H1 (cell line): ENCODE measurements around the gene MECR. TPM values are rescaled to one million over a fixed set of nuclear protein-coding genes. Genes with fewer than 3 reads are reported as not detected.

ENCODE experiments used
- CTCF ChIA-PET: fragments of 300-600 bp; sonication (Branson Sonifier 250); formaldehyde crosslinking; loops from one replicate; lab custom pipeline; 2021; ENCODE audit not compliant: partially characterized antibody; lab: Charles Lee
- POLR2A ChIA-PET: fragments of 300-600 bp; sonication (Branson Sonifier 250); formaldehyde crosslinking; loops from one replicate; lab custom pipeline; 2021; ENCODE audit warnings: inconsistent platforms; ENCODE audit not compliant: partially characterized antibody; lab: Charles Lee
- DNase-seq, 2 experiments: peaks; one replicate each; pipeline versions ENCODE4 v3.0.0 to v3.0.0-alpha.2; 2010 to 2022; ENCODE audit warnings: low spot score in 2 of 2, low read depth in 1 of 2, mixed read lengths in 1 of 2
- FAIRE-seq: peaks from 2 replicates; lab custom pipeline; 2011; peaks lifted over from hg19 to GRCh38; lab: Jason Lieb, UNC
- H2AFZ ChIP-seq: 2 replicates; pipeline ENCODE4 v1.8.1; 2012; ENCODE audit warnings: low read length, inconsistent platforms
- H2AK5ac ChIP-seq: 2 replicates; pipeline ENCODE4 v1.6.1; 2013; ENCODE audit warnings: low read depth, low read length
- H2BK120ac ChIP-seq: replicated peaks from 2 replicates; pipeline ENCODE3; 2013; ENCODE audit warnings: low read depth, low read length, inconsistent platforms
- H2BK12ac ChIP-seq: 2 replicates; pipeline ENCODE4 v1.6.1; 2013; ENCODE audit warnings: low read depth, low read length
- H2BK15ac ChIP-seq: 2 replicates; pipeline ENCODE4 v1.6.1; 2013; ENCODE audit warnings: low read length
- H2BK20ac ChIP-seq: 2 replicates; pipeline ENCODE4 v1.6.1; 2013; ENCODE audit warnings: low read length
- H2BK5ac ChIP-seq: 2 replicates; pipeline ENCODE4 v1.6.1; 2013; ENCODE audit warnings: low read depth, low read length
- H3K14ac ChIP-seq: 2 replicates; pipeline ENCODE4 v1.6.1; 2013; ENCODE audit warnings: inconsistent platforms; ENCODE audit not compliant: insufficient read length
- H3K18ac ChIP-seq: 2 replicates; pipeline ENCODE4 v1.6.1; 2013; ENCODE audit warnings: low read length; ENCODE audit errors: extremely low read depth
- H3K23ac ChIP-seq: 2 replicates; pipeline ENCODE4 v1.6.1; 2013; ENCODE audit warnings: inconsistent platforms; ENCODE audit not compliant: insufficient read length
- H3K23me2 ChIP-seq: 2 replicates; pipeline ENCODE4 v1.6.1; 2013; ENCODE audit warnings: low read depth, low read length
- H3K27ac ChIP-seq: 2 replicates; pipeline ENCODE4 v1.6.1; 2011; ENCODE audit warnings: low read depth, low read length, inconsistent platforms
- H3K27me3 ChIP-seq, 4 experiments: replicated peaks in 1 of 4; 1 replicate in 1 of 4; 2 replicates in 3 of 4; pipeline versions ENCODE4 v1.6.1 to v1.8.1; 2011 to 2013; ENCODE audit warnings: low read length in 3 of 4, mild to moderate bottlenecking in 3 of 4, inconsistent platforms in 2 of 4, mixed read lengths in 2 of 4, moderate library complexity in 1 of 4; ENCODE audit not compliant: control insufficient read depth in 3 of 4, insufficient read depth in 3 of 4; ENCODE audit errors: extremely low read depth in 1 of 4
- H3K36me3 ChIP-seq, 4 experiments: 2 replicates each; pipeline versions ENCODE4 v1.6.1 to v1.8.1; 2011 to 2013; ENCODE audit warnings: mild to moderate bottlenecking in 4 of 4, low read length in 3 of 4, moderate library complexity in 2 of 4, control low read depth in 1 of 4, inconsistent platforms in 1 of 4; ENCODE audit not compliant: insufficient read depth in 4 of 4, control insufficient read depth in 2 of 4
- H3K4ac ChIP-seq: replicated peaks from 2 replicates; pipeline ENCODE3; 2013; ENCODE audit warnings: low read length, low read depth, mixed read lengths, inconsistent platforms; ENCODE audit not compliant: insufficient read length
- H3K4me1 ChIP-seq, 4 experiments: replicated peaks in 1 of 4; 1 replicate in 1 of 4; 2 replicates in 3 of 4; pipeline versions ENCODE4 v1.6.1 to v1.8.1; 2011 to 2013; ENCODE audit warnings: low read length in 3 of 4, inconsistent platforms in 2 of 4, mixed read lengths in 1 of 4; ENCODE audit not compliant: insufficient read depth in 4 of 4, control insufficient read depth in 3 of 4
- H3K4me2 ChIP-seq, 2 experiments: 2 replicates each; pipeline versions ENCODE4 v1.6.1 to v1.8.1; 2011 to 2013; ENCODE audit warnings: low read depth in 2 of 2, low read length in 2 of 2, control low read depth in 1 of 2, inconsistent platforms in 1 of 2, mild to moderate bottlenecking in 1 of 2; ENCODE audit not compliant: insufficient read depth in 1 of 2
- H3K4me3 ChIP-seq, 4 experiments: fragments of 200-600, 300-600 bp in 1 of 4; sonication (generic), shearing (Covaris generic), sonication (Bioruptor Twin) in 1 of 4; 2 replicates each; pipeline versions ENCODE4 v1.5.1 to v1.8.1; 2011 to 2016; ENCODE audit warnings: low read length in 4 of 4, low read depth in 3 of 4, control low read depth in 2 of 4, inconsistent platforms in 2 of 4, mild to moderate bottlenecking in 2 of 4, mixed read lengths in 1 of 4, moderate library complexity in 1 of 4; ENCODE audit not compliant: insufficient read depth in 2 of 4; ENCODE audit errors: extremely low read depth in 1 of 4
- H3K56ac ChIP-seq: replicated peaks from 2 replicates; pipeline ENCODE3; 2013; ENCODE audit warnings: low read depth, mild to moderate bottlenecking, mixed read lengths, low read length, inconsistent platforms; ENCODE audit not compliant: insufficient read length
- H3K79me1 ChIP-seq: 2 replicates; pipeline ENCODE4 v1.6.1; 2013; ENCODE audit warnings: low read depth, low read length, control low read depth
- H3K79me2 ChIP-seq, 2 experiments: 2 replicates each; pipeline versions ENCODE4 v1.6.1 to v1.8.1; 2012 to 2013; ENCODE audit warnings: low read length in 2 of 2, mild to moderate bottlenecking in 2 of 2, inconsistent platforms in 1 of 2; ENCODE audit not compliant: insufficient read depth in 2 of 2, control insufficient read depth in 1 of 2
- H3K9ac ChIP-seq, 4 experiments: replicated peaks in 1 of 4; 1 replicate in 1 of 4; 2 replicates in 3 of 4; pipeline versions ENCODE4 v1.6.1 to v1.8.1; 2011 to 2013; ENCODE audit warnings: low read depth in 3 of 4, low read length in 3 of 4, control low read depth in 2 of 4, mild to moderate bottlenecking in 2 of 4, moderate library complexity in 2 of 4, inconsistent platforms in 1 of 4; ENCODE audit errors: extremely low read depth in 1 of 4
- H3K9me3 ChIP-seq, 2 experiments: 2 replicates each; pipeline versions ENCODE4 v1.6.1 to v1.8.1; 2012 to 2013; ENCODE audit warnings: mild to moderate bottlenecking in 2 of 2, moderate library complexity in 2 of 2, control low read depth in 1 of 2, inconsistent platforms in 1 of 2, low read depth in 1 of 2, low read length in 1 of 2, mixed read lengths in 1 of 2; ENCODE audit not compliant: insufficient read depth in 2 of 2
- H4K20me1 ChIP-seq, 2 experiments: replicated peaks in 1 of 2; 2 replicates each; pipeline versions ENCODE3 to v1.8.1; 2011 to 2013; ENCODE audit warnings: inconsistent platforms in 2 of 2, low read length in 2 of 2, mild to moderate bottlenecking in 1 of 2; ENCODE audit not compliant: insufficient read depth in 2 of 2, control insufficient read depth in 1 of 2
- H4K5ac ChIP-seq: 2 replicates; pipeline ENCODE4 v1.6.1; 2013; ENCODE audit warnings: low read length, low read depth, mixed read lengths, inconsistent platforms; ENCODE audit not compliant: insufficient read length
- H4K8ac ChIP-seq: 2 replicates; pipeline ENCODE4 v1.8.0; 2013; ENCODE audit warnings: mild to moderate bottlenecking, moderate library complexity, low read length, inconsistent platforms; ENCODE audit not compliant: insufficient read depth; ENCODE audit errors: extremely low read depth
- H4K91ac ChIP-seq: replicated peaks from 2 replicates; pipeline ENCODE3; 2013; ENCODE audit warnings: low read length, mixed read lengths, inconsistent platforms; ENCODE audit not compliant: insufficient read length
- ATF2 ChIP-seq: IDR thresholded peaks from 2 replicates; pipeline ENCODE4 v1.6.1; 2012; ENCODE audit warnings: low read length, inconsistent platforms
- CREB1 ChIP-seq: IDR thresholded peaks from 2 replicates; pipeline ENCODE4 v1.6.1; 2012; ENCODE audit warnings: inconsistent platforms
- RAD21 ChIP-seq, 2 experiments: IDR thresholded peaks in 1 of 2; conservative IDR thresholded peaks in 1 of 2; 2 replicates each; pipeline ENCODE4 v1.6.1; 2011; ENCODE audit warnings: low read depth in 2 of 2, low read length in 2 of 2, improper control_type of control experiment in 1 of 2, inconsistent platforms in 1 of 2, mild to moderate bottlenecking in 1 of 2, moderate library complexity in 1 of 2
- RXRA ChIP-seq: IDR thresholded peaks from 2 replicates; pipeline ENCODE4 v1.6.1; 2011; ENCODE audit warnings: low read depth, mild to moderate bottlenecking, low read length, moderate library complexity; ENCODE audit not compliant: insufficient read depth
- TEAD4 ChIP-seq: IDR thresholded peaks from 2 replicates; pipeline ENCODE4 v1.6.1; 2012; ENCODE audit warnings: low read depth, low read length, inconsistent platforms, mixed read lengths
- WGBS, 2 experiments: shearing (Covaris generic) in 1 of 2; methylation state at CpG; one replicate each; pipeline versions ENCODE4 v1.1.6 to v1.1.7; 2013 to 2015; ENCODE audit warnings: low lambda C conversion rate in 2 of 2, mixed read lengths in 2 of 2, inconsistent platforms in 1 of 2, low coverage in 1 of 2, missing lambda C conversion rate in 1 of 2; ENCODE audit not compliant: insufficient replicate concordance in 2 of 2, insufficient coverage in 1 of 2, insufficient read length in 1 of 2; ENCODE audit errors: extremely low coverage in 1 of 2, missing lambda C conversion rate in 1 of 2; 5-methylcytosine and 5-hydroxymethylcytosine counted together
- polyA plus RNA-seq, 7 experiments: library from polyadenylated mRNA; depleted of rRNA in 3 of 7; stranded (reverse) in 5 of 7; unstranded in 2 of 7; fragments of >200 nt in 5 of 7; fragments of 200-250 nt in 2 of 7; gene quantifications; 1 replicate in 5 of 7; 2 replicates in 1 of 7; 4 replicates in 1 of 7; pipeline versions ENCODE4 v1.2.1 to v1.2.3, GENCODE V29; 2011 to 2013; ENCODE audit warnings: missing spikeins in 2 of 7, mixed read lengths in 2 of 7
- total RNA-seq: library from RNA; stranded (reverse); fragmentation: NEBNext Ultra II Directional; extraction: Animal tissue kit (Norgen Biotek cat#: 25700); gene quantifications from 2 replicates; pipeline ENCODE4 v1.2.1, GENCODE V29; 2021

MECR gene
- total and polyA plus RNA-seq, 2 of the 8 experiments (the other 6 are each of a cell fraction or from before 2014, with no cell fraction given), result 24.2 to 24.4 TPM

GRCh38 chr1:29222686-29223085 is 8.0 kb downstream of the MECR start:
- H3K27ac ChIP-seq, result no peak overlapping the region
- no peak overlapping the region for H2BK5ac ChIP-seq
- DNase-seq, result no peak
- no peak for FAIRE-seq
- H3K36me3 ChIP-seq, result peaks cover 0 to 4% (median 1%) of the 10 kb centered on the region in 4 experiments; a peak in 4 of 8 replicates
- no peak overlapping the region for H2AK5ac ChIP-seq
- H3K14ac ChIP-seq, result no peak overlapping the region
- no peak overlapping the region for H3K4me2 ChIP-seq
- no peak overlapping the region for H4K8ac ChIP-seq
- no peak overlapping the region for H2AFZ ChIP-seq
- H3K9ac ChIP-seq, result no peak overlapping the region
- H3K23ac ChIP-seq, result no peak overlapping the region
- no peaks in the 10 kb centered on the region for H3K23me2 ChIP-seq
- H4K20me1 ChIP-seq, result peaks cover 0 to 4% of the 10 kb centered on the region in 2 experiments
- no peak for TF ChIP-seq CREB1
- TF ChIP-seq RAD21 (IDR thresholded peaks at IDR 0.05 in 1 of 2, conservative IDR thresholded peaks at IDR 0.05 in 1 of 2; ENCODE audit: low read depth in 2 of 2, low read length in 2 of 2), result no peak
- no peak for TF ChIP-seq ATF2
- TF ChIP-seq TEAD4, result 0 out of 2 replicates have a peak, but pooled peaks have one; percentile 8
- TF ChIP-seq RXRA, result no peak
- no peaks in the 10 kb centered on the region for H3K9me3 ChIP-seq
- H4K91ac ChIP-seq, result no peak overlapping the region
- H3K79me2 ChIP-seq, result no peaks in the 10 kb centered on the region
- H3K79me1 ChIP-seq, result peaks cover 4% of the 10 kb centered on the region; the same call in 1 of the 2 replicates
- no peak overlapping the region for H2BK20ac ChIP-seq
- no peak overlapping the region for H2BK120ac ChIP-seq
- no peak overlapping the region for H4K5ac ChIP-seq
- H3K4me1 ChIP-seq, result peaks cover 0 to 6% (median 3%) of the 10 kb centered on the region in 4 experiments; a peak in 2 of 7 replicates
- CTCF ChIA-PET, result interaction anchor here (1.7 kb wide), 1 partner anchor 40 kb away, joined by 4 read pairs; no protein-coding TSS in a partner anchor
- no peak overlapping the region for H3K4ac ChIP-seq
- POLR2A ChIA-PET, result interaction anchor here (1.3 kb wide), 1 partner anchor 8 kb away, joined by 4 read pairs; the partner anchor contains the start of gene MECR
- no peak overlapping the region for H2BK15ac ChIP-seq
- H3K56ac ChIP-seq, result no peak overlapping the region
- WGBS, 2 experiments, result 88% methylated on average over 1 of the region's 1 CpG; no CpG with 5 or more reads in 1 of the 2 experiments
- no peaks in the 10 kb centered on the region for H3K27me3 ChIP-seq
- H3K4me3 ChIP-seq, result no peak overlapping the region
- no peak overlapping the region for H3K18ac ChIP-seq
- H2BK12ac ChIP-seq, result no peak overlapping the region
